Endothelial cell of umbilical vein (primary cell): ENCODE measurements around the gene TMEM234. TPM values are rescaled to one million over a fixed set of nuclear protein-coding genes. Genes with fewer than 3 reads are reported as not detected.
A peak's percentile ranks its signal among the peaks of the same experiment; 100 is the strongest.

Source experiments
- BruUV-seq: library from RNA; stranded (reverse); fragments of 400-500 nt; replicated peaks from 2 replicates; lab custom pipeline; 2021; lab: Mats Ljungman, UMichigan
- CTCF ChIA-PET: fragments of 300-600, 350-600 bp; sonication (Branson Sonifier 250); formaldehyde crosslinking; loops from one replicate; lab custom pipeline; 2021; ENCODE audit warnings: antibody characterized with exemption, inconsistent platforms; lab: Charles Lee
- POLR2A ChIA-PET: fragments of 300-600, 350-600 bp; sonication (Branson Sonifier 250); formaldehyde crosslinking; loops from one replicate; lab custom pipeline; 2021; ENCODE audit warnings: antibody characterized with exemption, inconsistent platforms; lab: Charles Lee
- DNase-seq: peaks from one replicate; pipeline ENCODE4 v3.0.0-alpha.2; 2011; ENCODE audit warnings: low read depth, low spot score
- FAIRE-seq: peaks from 2 replicates; lab custom pipeline; 2011; peaks lifted over from hg19 to GRCh38; lab: Jason Lieb, UNC
- H2AFZ ChIP-seq: 2 replicates; pipeline ENCODE4 v1.6.0; 2012; ENCODE audit warnings: low read depth, low read length, control low read depth, inconsistent platforms
- H3K27ac ChIP-seq: 2 replicates; pipeline ENCODE4 v1.5.1; 2011; ENCODE audit warnings: low read depth, mild to moderate bottlenecking, control low read depth, low read length, moderate library complexity; ENCODE audit not compliant: insufficient read depth
- H3K27me3 ChIP-seq, 2 experiments: 2 replicates each; pipeline versions ENCODE4 v1.6.0 to v1.6.1; 2011; ENCODE audit warnings: low read length in 2 of 2, mixed read lengths in 1 of 2; ENCODE audit not compliant: control insufficient read depth in 2 of 2, insufficient read depth in 2 of 2
- H3K36me3 ChIP-seq, 2 experiments: 2 replicates in 1 of 2; 3 replicates in 1 of 2; pipeline ENCODE4 v1.5.1; 2011; ENCODE audit warnings: low read length in 2 of 2, mild to moderate bottlenecking in 1 of 2, moderate library complexity in 1 of 2; ENCODE audit not compliant: control insufficient read depth in 2 of 2, insufficient read depth in 2 of 2; ENCODE audit errors: extremely low read depth in 1 of 2
- H3K4me1 ChIP-seq: 3 replicates; pipeline ENCODE4 v1.5.1; 2011; ENCODE audit warnings: mild to moderate bottlenecking, low read length; ENCODE audit not compliant: control insufficient read depth, insufficient read depth; ENCODE audit errors: extremely low read depth
- H3K4me2 ChIP-seq: 2 replicates; pipeline ENCODE4 v1.6.1; 2011; ENCODE audit warnings: low read length, control low read depth, mixed read lengths; ENCODE audit not compliant: insufficient read depth
- H3K4me3 ChIP-seq, 3 experiments: fragments of 200-600 bp in 1 of 3; sonication (generic), shearing (Covaris generic) in 1 of 3; replicated peaks in 1 of 3; 2 replicates each; pipeline ENCODE4 v1.5.1; 2011 to 2016; ENCODE audit warnings: control low read depth in 3 of 3, low read length in 3 of 3, mild to moderate bottlenecking in 2 of 3, inconsistent platforms in 1 of 3, low read depth in 1 of 3, moderate library complexity in 1 of 3; ENCODE audit not compliant: insufficient read depth in 1 of 3
- H3K79me2 ChIP-seq: 2 replicates; pipeline ENCODE4 v1.6.0; 2012; ENCODE audit warnings: low read length, inconsistent platforms; ENCODE audit not compliant: control insufficient read depth, insufficient read depth
- H3K9ac ChIP-seq: replicated peaks from 2 replicates; pipeline ENCODE3; 2011; ENCODE audit warnings: low read length, control low read depth; ENCODE audit not compliant: insufficient read depth; ENCODE audit errors: extremely low read depth
- H3K9me1 ChIP-seq: replicated peaks from 3 replicates; pipeline ENCODE4 v1.6.0; 2011; ENCODE audit warnings: mild to moderate bottlenecking, low read length; ENCODE audit not compliant: control insufficient read depth, insufficient read depth; ENCODE audit errors: extremely low read depth
- H3K9me3 ChIP-seq: replicated peaks from 2 replicates; pipeline ENCODE4 v1.5.1; 2012; ENCODE audit warnings: low read length, inconsistent platforms; ENCODE audit not compliant: control insufficient read depth, insufficient read depth
- H4K20me1 ChIP-seq: replicated peaks from 2 replicates; pipeline ENCODE3; 2011; ENCODE audit warnings: mild to moderate bottlenecking, low read length; ENCODE audit not compliant: control insufficient read depth, insufficient read depth; ENCODE audit errors: extremely low read depth
- FOS ChIP-seq: IDR thresholded peaks from 2 replicates; pipeline ENCODE4 v1.6.1; 2011; ENCODE audit warnings: mild to moderate bottlenecking, low read length, moderate library complexity, borderline replicate concordance; ENCODE audit not compliant: insufficient read depth
- JUN ChIP-seq: IDR thresholded peaks from 2 replicates; pipeline ENCODE4 v1.6.1; 2011; ENCODE audit warnings: borderline replicate concordance, low read depth; ENCODE audit not compliant: insufficient read length, insufficient read depth
- MYC ChIP-seq: IDR thresholded peaks from one replicate; pipeline ENCODE4 v1.6.1; 2011; ENCODE audit warnings: mild to moderate bottlenecking, low read depth, low read length
- POLR2A ChIP-seq: IDR thresholded peaks from 2 replicates; pipeline ENCODE4 v1.6.1; 2012; ENCODE audit warnings: low read depth, mild to moderate bottlenecking, control low read depth, low read length
- POLR2AphosphoS5 ChIP-seq: IDR thresholded peaks from 2 replicates; pipeline ENCODE4 v1.6.1; 2012; ENCODE audit warnings: low read depth, mild to moderate bottlenecking, control low read depth, low read length, moderate library complexity; ENCODE audit not compliant: insufficient read depth
- dilution Hi-C: fragments of 300-500 bp; cut with MboI; formaldehyde crosslinking; loops from one replicate; pipeline ENCODE4 v1.15.0; 2019; ENCODE audit warnings: low sequenced_read_pairs; ENCODE audit not compliant: extremely low pct_ligation_motif_present
- intact Hi-C: fragments of 100-400 bp; cut with micrococcal nuclease; formaldehyde crosslinking; loops from one replicate; pipeline ENCODE4 v1.10.0; 2022
- polyA plus RNA-seq, 4 experiments: library from polyadenylated mRNA; depleted of rRNA in 3 of 4; stranded (reverse) in 3 of 4; unstranded in 1 of 4; fragments of >200 nt; gene quantifications; 2 replicates each; pipeline versions ENCODE4 v1.2.1 to v1.2.3, GENCODE V29; 2011 to 2012; ENCODE audit warnings: missing spikeins in 1 of 4
- total RNA-seq: library from RNA; stranded (reverse); gene quantifications from 2 replicates; pipeline ENCODE4 v1.2.3, GENCODE V29; 2021
- TF ChIP-seq, protein P1 (sequence below): IDR thresholded peaks from 2 replicates; pipeline ENCODE4 v1.6.1; 2011; ENCODE audit not compliant: insufficient read depth, insufficient read length
- TF ChIP-seq, protein P2 (sequence below), 2 donors: IDR thresholded peaks; 1 replicate in 1 of 2; 2 replicates in 1 of 2; pipeline ENCODE4 v1.5.1; 2011; ENCODE audit warnings: low read length in 2 of 2, mild to moderate bottlenecking in 2 of 2, moderate library complexity in 2 of 2, control low read depth in 1 of 2, inconsistent platforms in 1 of 2, low read depth in 1 of 2; ENCODE audit not compliant: insufficient read depth in 1 of 2; ENCODE audit errors: extremely low read depth in 1 of 2

Gene TMEM234
- total and polyA plus RNA-seq, 2 donors (not counting 3 experiments of a cell fraction or from before 2014, with no cell fraction given), result 20.7 to 21.3 TPM

DNA sequence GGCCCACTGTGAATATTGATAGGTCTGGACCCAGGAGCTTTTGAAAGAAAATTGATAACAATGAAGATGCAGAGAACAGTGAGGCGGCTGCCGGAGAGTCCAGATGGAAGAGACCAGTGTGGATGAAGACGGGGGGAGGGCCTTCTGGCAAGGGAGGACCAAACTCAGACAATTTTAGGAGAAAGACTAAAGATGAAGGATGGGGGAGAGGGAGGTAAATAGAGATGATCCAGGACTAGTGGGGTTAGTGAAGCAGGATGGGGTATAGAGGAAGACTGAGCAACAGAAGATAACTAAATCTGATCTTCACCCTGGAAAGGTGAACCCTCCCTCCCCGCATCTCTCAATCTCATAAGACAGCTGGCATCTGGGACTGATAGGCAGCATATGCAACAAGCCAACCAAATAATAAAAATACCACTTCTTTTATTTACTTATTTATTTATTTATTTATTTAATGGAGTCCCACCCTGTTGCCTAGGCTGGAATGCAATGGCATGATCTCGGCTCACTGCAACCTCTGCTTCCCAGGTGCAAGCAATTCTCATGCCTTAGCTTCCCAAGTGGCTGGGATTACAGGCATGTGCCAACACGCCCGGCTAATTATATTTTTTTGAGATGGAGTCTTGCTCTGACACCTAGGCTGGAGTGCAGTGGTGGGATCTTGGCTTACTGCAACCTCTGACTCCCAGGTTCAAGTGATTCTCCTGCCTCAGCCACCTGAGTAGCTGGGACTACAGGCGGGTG lies 10.6 kb upstream of the TMEM234 start:
- Histone ChIP-seq H3K36me3 (peaks cover 7 to 29% of the 10 kb centered on the region in 2 experiments), H4K20me1 (no peaks in the 10 kb centered on the region), H3K79me2 (no peaks in the 10 kb centered on the region), H3K4me3 (no peak overlapping the region), H3K27me3 (no peaks in the 10 kb centered on the region), H3K9ac (no peak overlapping the region), H3K9me3 (no peaks in the 10 kb centered on the region), H3K4me2 (no peak overlapping the region), H2AFZ (no peak overlapping the region), H3K9me1 (no peaks in the 10 kb centered on the region), H3K27ac (no peak overlapping the region), H3K4me1 (peaks cover 8% of the 10 kb centered on the region)
- dilution Hi-C loops (no loop called here), intact Hi-C loops (no loop called here)
- DNase-seq, result no peak
- CTCF ChIA-PET, result interaction anchor here (1.9 to 2.7 kb wide), 2 partner anchors 8 to 17 kb away, joined by 6 to 13 read pairs; no protein-coding TSS in a partner anchor
- POLR2A ChIA-PET, result interaction anchor here (0.6 kb wide), 1 partner anchor 119 kb away, joined by 5 read pairs; no protein-coding TSS in a partner anchor
- TF ChIP-seq JUN (no peak), MYC (no peak), POLR2A (no peak), POLR2AphosphoS5 (peak; percentile 8), FOS (no peak)
- TF ChIP-seq, protein P1, sequence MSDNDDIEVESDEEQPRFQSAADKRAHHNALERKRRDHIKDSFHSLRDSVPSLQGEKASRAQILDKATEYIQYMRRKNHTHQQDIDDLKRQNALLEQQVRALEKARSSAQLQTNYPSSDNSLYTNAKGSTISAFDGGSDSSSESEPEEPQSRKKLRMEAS, result no peak
- TF ChIP-seq, protein P2, sequence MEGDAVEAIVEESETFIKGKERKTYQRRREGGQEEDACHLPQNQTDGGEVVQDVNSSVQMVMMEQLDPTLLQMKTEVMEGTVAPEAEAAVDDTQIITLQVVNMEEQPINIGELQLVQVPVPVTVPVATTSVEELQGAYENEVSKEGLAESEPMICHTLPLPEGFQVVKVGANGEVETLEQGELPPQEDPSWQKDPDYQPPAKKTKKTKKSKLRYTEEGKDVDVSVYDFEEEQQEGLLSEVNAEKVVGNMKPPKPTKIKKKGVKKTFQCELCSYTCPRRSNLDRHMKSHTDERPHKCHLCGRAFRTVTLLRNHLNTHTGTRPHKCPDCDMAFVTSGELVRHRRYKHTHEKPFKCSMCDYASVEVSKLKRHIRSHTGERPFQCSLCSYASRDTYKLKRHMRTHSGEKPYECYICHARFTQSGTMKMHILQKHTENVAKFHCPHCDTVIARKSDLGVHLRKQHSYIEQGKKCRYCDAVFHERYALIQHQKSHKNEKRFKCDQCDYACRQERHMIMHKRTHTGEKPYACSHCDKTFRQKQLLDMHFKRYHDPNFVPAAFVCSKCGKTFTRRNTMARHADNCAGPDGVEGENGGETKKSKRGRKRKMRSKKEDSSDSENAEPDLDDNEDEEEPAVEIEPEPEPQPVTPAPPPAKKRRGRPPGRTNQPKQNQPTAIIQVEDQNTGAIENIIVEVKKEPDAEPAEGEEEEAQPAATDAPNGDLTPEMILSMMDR (IDR thresholded peaks at IDR 0.05; ENCODE audit: extremely low read depth in 1 of 2, insufficient read depth in 1 of 2, low read depth in 1 of 2, low read length in 2 of 2), result no peak
- FAIRE-seq, result no peak
- no TSS peak for BruUV-seq
